ENCODE measurements around the gene SLC39A12. TPM values are rescaled to one million over a fixed set of nuclear protein-coding genes. Genes with fewer than 3 reads are reported as not detected.

Gene SLC39A12
- total and polyA plus RNA-seq, 2 of the 13 experiments (the other 11 are each of a cell fraction or from before 2014, with no cell fraction given), result not detected

GRCh38 chr10:17913604-17914003, 38.1 kb upstream of the SLC39A12 start:
- H3K9ac ChIP-seq (ENCODE audit: insufficient read depth, low read depth, low read length), result no peak overlapping the region
- intact Hi-C loops (cut with micrococcal nuclease; ENCODE audit: unreplicated experiment) (no loop called here), in situ Hi-C loops (cut with HindIII; ENCODE audit: extremely low pct_ligation_motif_present, low pct_unique_long_range_greater_than_20kb) (loop anchor here (10.0 kb wide), 1 partner anchor 301 kb away; no protein-coding TSS in a partner anchor)
- H2AFZ ChIP-seq (ENCODE audit: low read length), result no peak overlapping the region
- H3K27ac ChIP-seq (ENCODE audit: extremely low read length, insufficient read depth, low read length), result no peak overlapping the region
- H4K20me1 ChIP-seq (ENCODE audit: insufficient read depth, low read length), result no peaks in the 10 kb centered on the region
- H3K27me3 ChIP-seq (ENCODE audit: control insufficient read depth in 1 of 2, insufficient read depth in 2 of 2, low read length in 2 of 2), result no peaks in the 10 kb centered on the region
- DNase-seq (ENCODE audit: low spot score) (no peak), ATAC-seq (no peak), FAIRE-seq (no peak)
- H3K79me2 ChIP-seq (ENCODE audit: insufficient read depth, low read length), result no peaks in the 10 kb centered on the region
- CTCF ChIA-PET (ENCODE audit: low intra/inter-chr PET ratio, low total read pairs), result no interaction called here
- H3K4me2 ChIP-seq (ENCODE audit: low read depth, low read length), result no peak overlapping the region
- no peaks in the 10 kb centered on the region for H3K9me3 ChIP-seq (ENCODE audit: low read length)
- H3K36me3 ChIP-seq (replicated peaks in 1 of 2; ENCODE audit: control insufficient read depth in 1 of 2, insufficient read depth in 2 of 2, low read length in 2 of 2), result no peaks in the 10 kb centered on the region
- WGBS (ENCODE audit: low lambda C conversion rate), result 2% methylated on average over 5 of the region's 5 CpGs
- no peak for TF ChIP-seq ZNF878 (CRISPR knock-in tag; IDR thresholded peaks at IDR 0.05)
- TF ChIP-seq ZMYM4 (CRISPR knock-in tag; IDR thresholded peaks at IDR 0.05), result no peak
- TF ChIP-seq FLYWCH1 (CRISPR knock-in tag; IDR thresholded peaks at IDR 0.05), result no peak
- TF ChIP-seq MIER3 (CRISPR knock-in tag; IDR thresholded peaks at IDR 0.05; ENCODE audit: borderline replicate concordance), result no peak
- no peak for TF ChIP-seq ZNF296 (CRISPR knock-in tag; conservative IDR thresholded peaks at IDR 0.05)
- no peak for TF ChIP-seq NFATC3 (CRISPR knock-in tag; IDR thresholded peaks at IDR 0.05)
- no peak for TF ChIP-seq ZNF557 (CRISPR knock-in tag; IDR thresholded peaks at IDR 0.05)
- no peak overlapping the region for H3K4me3 ChIP-seq (replicated peaks in 1 of 3; ENCODE audit: insufficient read depth in 1 of 3, low read depth in 2 of 3, low read length in 3 of 3)
- POLR2A ChIA-PET, result no interaction called here
- H3K4me1 ChIP-seq (ENCODE audit: insufficient read depth, low read length), result no peaks in the 10 kb centered on the region
- no TSS peak for BruUV-seq (replicated peaks)

- FAIRE-seq (no peak), ATAC-seq (no peak), DNase-seq (ENCODE audit: low spot score) (no peak)
- H3K4me3 ChIP-seq (replicated peaks in 1 of 3; ENCODE audit: insufficient read depth in 1 of 3, low read depth in 2 of 3, low read length in 3 of 3), result no peak overlapping the region
- in situ Hi-C loops (cut with HindIII; ENCODE audit: extremely low pct_ligation_motif_present, low pct_unique_long_range_greater_than_20kb), result loop anchor here (10.0 kb wide), 1 partner anchor 300 kb away; no protein-coding TSS in a partner anchor
- no peaks in the 10 kb centered on the region for H3K9me3 ChIP-seq (ENCODE audit: low read length)
- H3K9ac ChIP-seq (ENCODE audit: insufficient read depth, low read depth, low read length), result no peak overlapping the region
- 35% methylated on average over 5 of the region's 5 CpGs for WGBS (ENCODE audit: low lambda C conversion rate)
- CTCF ChIA-PET (ENCODE audit: low intra/inter-chr PET ratio, low total read pairs), result no interaction called here
- TF ChIP-seq MAX (IDR thresholded peaks at IDR 0.05), result no peak
- no peak for TF ChIP-seq ZEB1 (IDR thresholded peaks at IDR 0.05; ENCODE audit: insufficient replicate concordance, low read depth)
- TF ChIP-seq ZNF510 (CRISPR knock-in tag; IDR thresholded peaks at IDR 0.05; ENCODE audit: low read depth), result no peak
- no peak for TF ChIP-seq ISX (CRISPR knock-in tag; conservative IDR thresholded peaks at IDR 0.05)
- no peak for TF ChIP-seq POLR2G (IDR thresholded peaks at IDR 0.05; ENCODE audit: low read depth, low read length)
- no peak for TF ChIP-seq ZNF558 (CRISPR knock-in tag; IDR thresholded peaks at IDR 0.05; ENCODE audit: borderline replicate concordance)
- TF ChIP-seq ZNF567 (CRISPR knock-in tag; IDR thresholded peaks at IDR 0.05; ENCODE audit: borderline replicate concordance), result no peak
- H3K4me2 ChIP-seq (ENCODE audit: low read depth, low read length), result no peak overlapping the region
- H3K27ac ChIP-seq (ENCODE audit: extremely low read length, insufficient read depth, low read length), result no peak overlapping the region
- H3K4me1 ChIP-seq (ENCODE audit: insufficient read depth, low read length), result no peaks in the 10 kb centered on the region
- no peaks in the 10 kb centered on the region for H3K79me2 ChIP-seq (ENCODE audit: insufficient read depth, low read length)
- POLR2A ChIA-PET, result no interaction called here
- no peaks in the 10 kb centered on the region for H3K36me3 ChIP-seq (replicated peaks in 1 of 2; ENCODE audit: control insufficient read depth in 1 of 2, insufficient read depth in 2 of 2, low read length in 2 of 2)
- H4K20me1 ChIP-seq (ENCODE audit: insufficient read depth, low read length), result no peaks in the 10 kb centered on the region
- H3K27me3 ChIP-seq (ENCODE audit: control insufficient read depth in 1 of 2, insufficient read depth in 2 of 2, low read length in 2 of 2), result no peaks in the 10 kb centered on the region
- no TSS peak for BruUV-seq (replicated peaks)
- no peak overlapping the region for H2AFZ ChIP-seq (ENCODE audit: low read length)
- intact Hi-C loops (cut with micrococcal nuclease; ENCODE audit: unreplicated experiment), result no loop called here
Observed at GRCh38 chr10:17914169-17915045, 37.3 kb upstream of the SLC39A12 start.

Data from HepG2 (cell line).